HG02981 (cell line): Measurements from ENCODE around the gene CGREF1.
"Not testable (repeated sequence)": the region's sequence is repeated elsewhere in the genome, so short reads cannot be mapped to it uniquely, and the experiment has no call there.

Experiments
- ATAC-seq: cut with Tn5 transposase; IDR thresholded peaks from one replicate; pipeline ENCODE4 v1.9.1; 2021; ENCODE audit warnings: mild to moderate bottlenecking, moderate library complexity; ENCODE audit not compliant: unreplicated experiment

Gene CGREF1

GRCh38 chr2:27088634-27089033, 30.3 kb downstream of the CGREF1 start:
- ATAC-seq: no peak

GRCh38 chr2:27087823-27088410, 31.0 kb downstream of the CGREF1 start:
- ATAC-seq: no peak

GRCh38 chr2:27086724-27087593, 32.0 kb downstream of the CGREF1 start, which contains the start of gene KHK:
KHK (plus strand) TSS chr2:27086772; CDS start chr2:27087260, 488 bp downstream.
- peak; percentile 2 for ATAC-seq

GRCh38 chr2:27086090-27086723, 32.7 kb downstream of the CGREF1 start:
- peak; percentile 72 for ATAC-seq

GRCh38 chr2:27085673-27086089, 33.2 kb downstream of the CGREF1 start:
- peak; percentile 0 for ATAC-seq

- no peak for ATAC-seq
Measured at GRCh38 chr2:27085062-27085672, 33.8 kb downstream of the CGREF1 start.

GRCh38 chr2:27084297-27085061, 34.4 kb downstream of the CGREF1 start:
- ATAC-seq: no peak

GRCh38 chr2:27083410-27084296, 35.3 kb downstream of the CGREF1 start:
- no peak for ATAC-seq

GRCh38 chr2:27082773-27083409, 36.0 kb downstream of the CGREF1 start:
- ATAC-seq: no peak

GRCh38 chr2:27081984-27082772, 36.8 kb downstream of the CGREF1 start:
- ATAC-seq: no peak

GRCh38 chr2:27080603-27080936, 38.4 kb downstream of the CGREF1 start:
- ATAC-seq: no peak

GRCh38 chr2:27080140-27080469, 38.8 kb downstream of the CGREF1 start:
- ATAC-seq: no peak

GRCh38 chr2:27079233-27080139, 39.4 kb downstream of the CGREF1 start:
- no peak for ATAC-seq

- no peak for ATAC-seq
Measured at GRCh38 chr2:27078267-27079194, 40.4 kb downstream of the CGREF1 start, which contains the start of gene EMILIN1. EMILIN1 (plus strand) TSS chr2:27078615; CDS start chr2:27079066, 451 bp downstream.

- no peak for ATAC-seq
Measured at GRCh38 chr2:27077231-27077630, 41.7 kb downstream of the CGREF1 start.

- ATAC-seq: no peak
Measured at GRCh38 chr2:27076323-27076722, 42.6 kb downstream of the CGREF1 start.

GRCh38 chr2:27075566-27075871, 43.4 kb downstream of the CGREF1 start:
- ATAC-seq: not testable (repeated sequence)
